Esophagus muscularis mucosa (tissue), 4 donors: ENCODE results near the gene EML6. TPM values are rescaled to one million over a fixed set of nuclear protein-coding genes. Genes with fewer than 3 reads are reported as not detected.

ENCODE experiments used
- DNase-seq: peaks from one replicate; pipeline ENCODE4 v3.0.0-alpha.2; 2017; ENCODE audit errors: extremely low spot score
- H3K27ac ChIP-seq, 4 donors: fragments of 200-600 bp; sonication (generic); replicated peaks in 1 of 4; 1 replicate in 3 of 4; 2 replicates in 1 of 4; pipeline ENCODE4 v1.5.1; 2016 to 2019; ENCODE audit warnings: mild to moderate bottlenecking in 1 of 4
- H3K27me3 ChIP-seq, 4 donors: fragments of 200-600 bp; sonication (generic); one replicate each; pipeline versions ENCODE4 v1.5.1 to v1.6.0; 2016 to 2019
- H3K36me3 ChIP-seq, 4 donors: fragments of 200-600 bp; sonication (generic); one replicate each; pipeline ENCODE4 v1.5.1; 2016 to 2019
- H3K4me1 ChIP-seq, 4 donors: fragments of 200-600 bp; sonication (generic); one replicate each; pipeline ENCODE4 v1.5.1; 2016 to 2019
- H3K4me3 ChIP-seq, 4 donors: fragments of 200-600 bp; sonication (generic); 1 replicate in 2 of 4; 2 replicates in 2 of 4; pipeline ENCODE4 v1.5.1; 2016 to 2019; ENCODE audit warnings: mild to moderate bottlenecking in 4 of 4, moderate library complexity in 1 of 4
- H3K9me3 ChIP-seq, 4 donors: fragments of 200-600 bp; sonication (generic); 1 replicate in 3 of 4; 2 replicates in 1 of 4; pipeline ENCODE4 v1.5.1; 2016 to 2019
- CTCF ChIP-seq, 3 experiments: fragments of 200-600 bp in 2 of 3; fragments of 450-650 bp in 1 of 3; sonication (generic) in 2 of 3; IDR thresholded peaks; one replicate each; pipeline ENCODE4 v1.5.1; 2017 to 2019; ENCODE audit warnings: antibody characterized with exemption in 3 of 3, mild to moderate bottlenecking in 2 of 3, moderate library complexity in 1 of 3
- EP300 ChIP-seq: sonication (generic); formaldehyde crosslinking; IDR thresholded peaks from one replicate; pipeline ENCODE4 v1.6.1; 2017; ENCODE audit warnings: antibody characterized with exemption
- POLR2A ChIP-seq: fragments of 450-650 bp; IDR thresholded peaks from one replicate; pipeline ENCODE4 v1.6.1; 2017; ENCODE audit warnings: antibody characterized with exemption, moderate library complexity, mild to moderate bottlenecking, low read depth
- POLR2AphosphoS5 ChIP-seq, 2 donors: sonication (generic); formaldehyde crosslinking; IDR thresholded peaks; one replicate each; pipeline ENCODE4 v1.6.1; 2017; ENCODE audit warnings: antibody characterized with exemption in 2 of 2
- WGBS: methylation state at CpG from one replicate; pipeline ENCODE4 v1.1.5; 2018; 5-methylcytosine and 5-hydroxymethylcytosine counted together
- intact Hi-C: fragments of 100-400 bp; cut with DNase I; formaldehyde crosslinking; loops from one replicate; pipeline ENCODE4 v1.15.1; 2023
- total RNA-seq, 4 donors: library from RNA; depleted of rRNA; stranded (reverse); fragments of >200 nt; gene quantifications; one replicate each; pipeline versions ENCODE4 v1.1.0 to v1.2.1, GENCODE V29; 2016

The EML6 gene
- total RNA-seq, 4 donors from 2014 or later: 0.75 to 4.6 (median 0.89) TPM

DNA sequence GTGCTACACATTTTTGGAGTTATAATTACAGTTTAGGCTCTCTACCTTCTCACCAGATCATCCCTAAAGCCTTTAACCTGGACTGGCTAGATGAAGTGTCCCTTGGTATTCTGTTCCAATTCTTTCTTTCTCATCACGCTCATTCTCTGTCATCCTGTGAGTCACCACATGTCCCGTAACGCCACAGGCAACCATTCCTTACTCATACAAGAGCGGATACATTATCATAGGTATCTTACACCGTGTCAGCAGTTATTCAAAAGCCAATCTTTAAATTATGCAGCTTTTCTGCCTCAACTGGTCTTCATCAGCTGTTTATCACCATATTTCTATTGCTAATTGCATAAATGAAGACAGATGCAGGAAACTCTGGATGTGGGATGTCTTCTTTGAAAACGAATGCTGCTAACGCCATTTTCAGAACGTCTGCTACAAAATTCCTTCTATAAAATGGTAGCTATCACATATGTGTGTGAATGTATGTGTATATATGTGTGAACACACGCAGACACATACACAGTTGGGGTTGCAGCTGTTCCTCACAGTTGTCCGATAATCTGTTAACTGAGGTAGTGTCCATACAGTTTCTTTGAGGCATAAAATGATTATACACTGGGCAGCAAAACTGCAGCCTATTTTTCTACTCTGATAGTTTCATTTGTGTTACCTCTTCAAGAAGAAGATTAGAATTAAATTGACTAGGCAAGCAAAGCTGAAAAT is 47.9 kb downstream of the EML6 start:
- no peak overlapping the region for H3K4me3 ChIP-seq
- no peaks in the 10 kb centered on the region for H3K27me3 ChIP-seq
- WGBS: 86% methylated on average over 10 of the region's 10 CpGs
- H3K4me1 ChIP-seq: no peaks in the 10 kb centered on the region
- H3K36me3 ChIP-seq: no peaks in the 10 kb centered on the region
- no peak overlapping the region for H3K27ac ChIP-seq
- DNase-seq: no peak
- TF ChIP-seq POLR2A (no peak), POLR2AphosphoS5 (IDR thresholded peaks at IDR 0.05) (no peak), CTCF (IDR thresholded peaks at IDR 0.05) (no peak), EP300 (no peak)
- peaks cover 0 to 13% (median 8%) of the 10 kb centered on the region in 4 donors for H3K9me3 ChIP-seq
- intact Hi-C loops: no loop called here

DNA sequence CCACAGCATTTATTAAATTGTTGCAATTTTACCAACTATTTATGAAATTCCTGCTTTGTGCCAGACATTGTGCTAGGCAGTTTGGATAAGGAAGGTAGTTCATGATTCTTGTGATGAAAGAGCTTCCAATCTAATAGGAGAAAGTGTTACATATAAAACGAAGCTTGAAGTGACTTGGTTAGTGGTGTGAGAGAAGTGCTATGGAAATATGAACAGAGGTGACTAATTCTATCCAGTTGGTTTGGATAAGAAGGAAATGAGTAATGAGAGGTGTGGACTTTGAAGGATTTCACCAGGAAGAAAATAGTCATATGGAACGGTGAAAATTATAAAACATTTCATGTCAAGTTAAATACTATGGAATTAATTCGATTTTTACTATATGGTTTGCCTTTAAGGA is 48.6 kb downstream of the EML6 start:
- no peak for DNase-seq
- intact Hi-C loops: no loop called here
- no peaks in the 10 kb centered on the region for H3K4me1 ChIP-seq
- no peaks in the 10 kb centered on the region for H3K36me3 ChIP-seq
- peaks cover 0 to 13% (median 8%) of the 10 kb centered on the region in 4 donors for H3K9me3 ChIP-seq
- no peaks in the 10 kb centered on the region for H3K27me3 ChIP-seq
- 78% methylated on average over 3 of the region's 3 CpGs for WGBS
- TF ChIP-seq POLR2A (no peak), EP300 (no peak), CTCF (IDR thresholded peaks at IDR 0.05) (no peak), POLR2AphosphoS5 (IDR thresholded peaks at IDR 0.05) (no peak)
- H3K27ac ChIP-seq: no peak overlapping the region
- H3K4me3 ChIP-seq: no peak overlapping the region

GRCh38 chr2:54772531-54772930 is 49.1 kb downstream of the EML6 start:
- WGBS: 91% methylated on average over 4 of the region's 4 CpGs
- intact Hi-C loops: no loop called here
- TF ChIP-seq POLR2AphosphoS5 (IDR thresholded peaks at IDR 0.05): no peak
- TF ChIP-seq POLR2A: no peak
- TF ChIP-seq CTCF (IDR thresholded peaks at IDR 0.05): no peak
- no peak for TF ChIP-seq EP300

DNA sequence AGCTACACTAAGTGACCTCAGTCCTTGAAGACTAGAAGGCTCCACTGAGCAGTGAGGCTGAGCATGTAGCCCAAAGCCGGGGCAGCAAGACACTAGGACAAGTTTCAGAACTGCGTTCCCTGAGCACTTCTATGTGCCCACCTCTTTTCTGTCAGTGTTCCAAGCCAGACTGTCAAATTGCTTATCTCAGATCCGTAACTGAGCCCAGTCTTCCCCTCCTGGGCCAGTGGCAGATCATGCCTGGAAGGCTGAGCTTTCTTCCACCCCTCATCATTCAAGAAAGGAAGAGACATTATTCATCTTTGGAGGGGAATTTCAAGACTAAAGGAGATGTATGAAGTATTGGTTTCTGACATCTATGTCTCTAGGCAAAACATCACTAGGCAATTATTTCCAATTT is 49.8 kb downstream of the EML6 start:
- H3K27ac ChIP-seq: no peak overlapping the region
- WGBS: 94% methylated on average over 3 of the region's 3 CpGs
- no peaks in the 10 kb centered on the region for H3K27me3 ChIP-seq
- intact Hi-C loops: no loop called here
- no peak for DNase-seq
- no peak overlapping the region for H3K4me3 ChIP-seq
- no peaks in the 10 kb centered on the region for H3K4me1 ChIP-seq
- peaks cover 0 to 13% (median 8%) of the 10 kb centered on the region in 4 donors for H3K9me3 ChIP-seq
- no peaks in the 10 kb centered on the region for H3K36me3 ChIP-seq
- TF ChIP-seq CTCF (IDR thresholded peaks at IDR 0.05) (no peak), POLR2AphosphoS5 (IDR thresholded peaks at IDR 0.05) (no peak), EP300 (no peak), POLR2A (no peak)

More at GRCh38 chr2:54772531-54772930, 49.1 kb downstream of the EML6 start:
- Histone ChIP-seq H3K4me3 (no peak overlapping the region), H3K27me3 (no peaks in the 10 kb centered on the region), H3K9me3 (peaks cover 0 to 13% (median 8%) of the 10 kb centered on the region in 4 donors), H3K36me3 (no peaks in the 10 kb centered on the region), H3K27ac (no peak overlapping the region), H3K4me1 (no peaks in the 10 kb centered on the region)
- no peak for DNase-seq

- Histone ChIP-seq H3K36me3 (no peaks in the 10 kb centered on the region), H3K27ac (no peak overlapping the region), H3K27me3 (no peaks in the 10 kb centered on the region), H3K9me3 (peaks cover 0 to 13% (median 8%) of the 10 kb centered on the region in 4 donors), H3K4me3 (no peak overlapping the region), H3K4me1 (no peaks in the 10 kb centered on the region)
- TF ChIP-seq POLR2A (no peak), CTCF (IDR thresholded peaks at IDR 0.05) (no peak), EP300 (no peak), POLR2AphosphoS5 (IDR thresholded peaks at IDR 0.05) (no peak)
- no peak for DNase-seq
- intact Hi-C loops: no loop called here
- 86% methylated on average over 2 of the region's 2 CpGs for WGBS
These were observed 50.4 kb downstream of the EML6 start for GRCh38 chr2:54773838-54774237.
